ENCODE measurements around the gene SLC8A3.

Gene SLC8A3

DNA sequence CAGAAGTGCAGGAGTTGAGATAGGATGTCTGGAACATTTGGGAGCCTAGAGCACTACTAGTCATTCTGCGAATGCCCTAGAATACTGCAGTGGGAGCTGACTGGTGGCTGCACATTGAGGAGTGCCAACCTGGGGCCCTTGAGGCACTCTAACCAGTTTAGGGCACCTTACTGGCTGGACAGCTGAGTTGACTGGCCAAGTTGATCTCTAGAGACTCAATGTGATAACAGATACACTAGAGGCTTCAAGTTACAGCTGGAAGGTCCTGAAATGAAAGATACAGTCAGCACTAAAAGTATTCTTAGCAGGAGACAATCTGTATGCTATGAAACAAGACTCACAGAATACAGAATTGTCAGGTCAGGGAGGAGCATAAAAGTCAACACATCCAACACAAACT is 8.0 kb downstream of the SLC8A3 start:
- DNase-seq (ENCODE audit: low read depth in 1 of 2, low spot score in 1 of 2), result no peak

DNA sequence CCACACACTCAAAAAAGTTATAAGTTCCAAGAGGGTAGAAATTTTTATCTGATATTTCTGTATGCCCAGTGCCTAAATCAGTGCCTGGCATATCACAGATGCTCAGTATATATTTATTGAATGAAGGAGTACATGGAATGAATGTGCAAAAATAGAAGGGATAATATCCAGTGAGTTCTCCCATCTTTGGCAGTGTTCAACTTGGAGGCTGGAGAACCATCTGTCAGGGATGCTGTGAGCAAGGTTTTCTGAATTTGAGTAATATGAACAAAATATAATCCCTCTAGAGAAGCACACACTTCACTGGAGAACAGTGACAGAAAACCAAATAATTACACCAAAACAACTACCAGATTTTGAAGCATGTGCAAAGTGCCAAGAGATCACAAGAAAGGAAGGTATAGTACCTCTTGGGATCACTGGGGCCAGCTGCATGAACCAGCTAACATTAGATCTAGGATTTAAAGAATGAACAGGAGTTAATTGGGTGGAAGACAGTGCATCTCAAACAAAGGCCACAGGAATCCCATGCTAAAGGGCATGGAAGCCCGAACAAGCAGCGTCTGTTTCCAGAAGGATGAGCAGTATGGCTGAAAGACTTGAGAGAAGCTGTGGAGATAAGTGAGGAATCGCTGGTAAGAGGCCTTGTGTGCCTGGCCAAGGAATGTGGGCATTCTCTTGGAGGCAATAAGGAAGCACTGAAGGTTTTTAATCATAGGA is 11.5 kb downstream of the SLC8A3 start:
- DNase-seq (ENCODE audit: low read depth in 1 of 2, low spot score in 1 of 2), result no peak

DNA sequence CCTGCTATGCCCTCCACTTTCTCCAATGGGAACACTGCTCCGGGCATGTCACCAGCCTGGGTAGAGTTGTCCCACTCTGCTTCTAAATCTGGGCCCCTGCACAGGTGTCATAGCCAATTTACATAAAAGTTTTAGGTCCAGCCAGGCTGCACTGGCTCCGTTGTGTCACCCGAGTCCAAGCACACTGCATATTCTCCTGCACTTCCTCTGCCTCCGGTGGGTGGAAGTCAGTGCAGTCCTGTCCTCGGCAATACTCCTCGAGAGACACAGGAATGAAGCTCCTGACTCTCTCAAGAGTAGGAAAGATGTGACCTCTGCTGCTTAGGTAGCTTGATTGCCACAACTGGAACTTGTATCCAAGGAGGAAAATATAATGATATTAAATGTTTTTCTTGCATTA is 15.2 kb downstream of the SLC8A3 start:
- no peak for DNase-seq (ENCODE audit: low read depth in 1 of 2, low spot score in 1 of 2)

DNA sequence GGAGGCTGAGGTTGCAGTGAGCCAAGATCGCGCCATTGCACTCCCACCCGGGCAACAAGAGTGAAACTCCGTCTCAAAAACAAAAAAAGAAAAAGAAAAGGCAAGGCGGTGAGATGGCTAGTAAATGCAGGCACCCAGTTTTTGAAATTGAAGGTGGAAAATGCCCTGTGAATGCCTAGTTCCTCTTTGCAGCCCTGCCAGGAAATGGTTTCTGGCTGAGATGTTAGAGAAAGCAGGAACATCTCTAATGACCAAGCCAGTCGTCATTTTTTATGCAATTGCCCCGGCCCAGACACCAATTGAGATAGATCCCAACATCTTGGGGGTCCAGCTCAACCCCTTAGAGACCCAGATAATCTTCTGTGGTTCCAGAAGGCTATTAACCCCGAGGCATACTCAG is 17.0 kb downstream of the SLC8A3 start:
- no peak for DNase-seq (ENCODE audit: low read depth in 1 of 2, low spot score in 1 of 2)

DNA sequence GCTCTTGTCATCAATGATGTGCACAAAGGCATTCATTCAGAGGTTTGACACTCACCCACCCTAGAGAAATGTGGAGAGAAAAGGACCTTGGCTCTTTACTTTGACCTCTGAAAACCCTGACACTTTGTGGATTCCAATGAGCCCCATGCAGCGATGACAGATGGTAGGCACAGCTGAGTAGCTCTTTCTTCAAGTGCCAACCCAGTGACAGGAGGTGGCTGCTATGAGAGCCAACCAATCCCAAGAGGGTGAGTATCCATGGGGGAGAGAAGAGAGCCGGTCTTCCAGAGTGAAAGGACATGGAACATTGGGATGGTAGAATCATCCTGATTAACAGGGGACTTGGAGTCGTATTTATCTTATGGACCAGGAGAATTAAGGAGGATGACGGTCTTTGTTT is 17.8 kb downstream of the SLC8A3 start:
- no peak for DNase-seq (ENCODE audit: low read depth in 1 of 2, low spot score in 1 of 2)

DNA sequence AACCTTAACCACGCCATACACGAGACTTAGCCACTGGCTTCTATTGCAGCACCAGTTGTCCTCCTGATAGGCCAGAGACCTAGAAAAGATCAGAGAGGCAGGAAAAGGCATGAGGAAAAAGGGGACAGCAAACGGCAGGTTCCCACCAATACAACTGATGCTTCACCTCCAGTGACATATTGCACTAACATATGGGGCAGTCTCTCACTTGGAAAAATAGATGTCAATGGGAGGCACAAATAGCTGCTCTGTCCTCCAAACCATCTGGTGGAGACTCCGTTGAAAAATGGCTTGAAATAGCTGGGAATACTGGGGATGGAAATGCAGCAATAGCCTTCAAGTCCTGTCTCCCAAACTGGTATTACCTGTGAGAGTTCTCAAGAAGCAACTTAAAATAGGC is 20.3 kb downstream of the SLC8A3 start:
- no peak for DNase-seq (ENCODE audit: low read depth in 1 of 2, low spot score in 1 of 2)

DNA sequence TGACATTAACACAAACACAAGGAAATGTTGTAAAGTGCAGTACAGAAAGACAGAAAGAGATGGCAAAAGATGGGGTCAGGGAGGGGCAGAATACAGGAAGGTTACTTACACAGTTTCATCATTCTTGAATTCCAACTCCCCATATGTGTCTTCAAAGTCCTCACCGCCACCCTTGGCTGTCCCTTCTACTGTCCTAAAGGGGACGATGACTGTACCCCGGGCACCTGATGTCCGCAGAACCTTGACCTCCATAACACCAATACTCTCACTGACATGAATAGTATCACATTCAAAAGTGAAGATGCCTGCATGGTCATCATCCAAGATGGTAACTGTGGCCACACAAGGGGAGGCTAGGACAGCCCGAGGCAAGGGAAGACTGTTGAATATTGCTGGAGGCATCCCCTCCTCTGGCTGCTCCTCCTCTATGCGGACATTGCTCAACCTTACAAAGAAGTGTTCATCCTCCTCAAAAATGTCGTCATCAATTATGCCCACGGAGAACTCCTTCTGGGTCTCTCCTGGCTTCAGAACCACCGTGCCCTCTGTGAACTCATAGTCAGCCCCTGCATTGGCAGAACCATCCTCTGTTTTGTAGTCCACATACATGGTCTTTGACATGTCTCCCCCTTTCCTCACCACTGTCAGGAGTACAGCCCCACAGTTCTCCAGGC is 22.1 kb downstream of the SLC8A3 start:
- DNase-seq (ENCODE audit: low read depth in 1 of 2, low spot score in 1 of 2), result no peak

DNA sequence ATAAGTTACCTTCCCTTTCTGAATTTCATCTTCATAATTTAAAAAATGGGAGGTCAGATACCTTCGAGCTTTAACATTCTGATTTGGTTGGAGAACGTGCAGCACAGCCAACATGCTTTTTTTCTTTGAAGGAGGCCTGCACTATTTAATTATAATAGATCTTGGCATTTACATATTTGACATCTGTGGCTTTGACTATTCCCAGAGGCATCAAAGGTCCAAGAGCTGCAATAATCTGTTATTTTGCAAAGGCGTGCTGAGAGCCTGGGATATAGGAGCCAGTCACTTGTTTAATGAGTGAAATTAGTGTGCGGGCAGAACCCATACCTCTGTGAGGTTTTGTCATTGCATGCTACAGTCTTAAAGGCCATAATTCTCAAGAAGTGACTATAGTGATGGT is 26.4 kb downstream of the SLC8A3 start:
- DNase-seq (ENCODE audit: low read depth in 1 of 2, low spot score in 1 of 2), result no peak

DNA sequence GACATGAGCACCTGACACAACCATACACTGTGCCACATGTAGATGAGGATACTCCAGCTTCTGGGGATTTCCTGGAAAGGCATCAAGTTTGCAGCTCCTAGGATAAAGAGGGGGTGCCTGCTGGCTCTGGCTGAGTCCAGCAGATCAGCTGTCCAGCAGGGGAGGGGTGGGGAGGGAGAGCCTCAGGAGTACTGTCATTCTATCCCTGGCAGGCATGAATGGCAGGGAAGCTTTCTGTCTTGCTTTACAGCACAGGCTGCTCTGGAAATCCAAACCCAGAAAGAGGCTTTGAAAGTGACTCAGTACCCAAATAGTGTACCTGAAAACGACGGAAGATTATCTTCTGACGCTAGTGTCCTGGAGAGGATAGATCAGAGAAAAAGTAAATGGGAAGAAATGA is 32.2 kb downstream of the SLC8A3 start:
- DNase-seq (ENCODE audit: low read depth in 1 of 2, low spot score in 1 of 2), result no peak

DNA sequence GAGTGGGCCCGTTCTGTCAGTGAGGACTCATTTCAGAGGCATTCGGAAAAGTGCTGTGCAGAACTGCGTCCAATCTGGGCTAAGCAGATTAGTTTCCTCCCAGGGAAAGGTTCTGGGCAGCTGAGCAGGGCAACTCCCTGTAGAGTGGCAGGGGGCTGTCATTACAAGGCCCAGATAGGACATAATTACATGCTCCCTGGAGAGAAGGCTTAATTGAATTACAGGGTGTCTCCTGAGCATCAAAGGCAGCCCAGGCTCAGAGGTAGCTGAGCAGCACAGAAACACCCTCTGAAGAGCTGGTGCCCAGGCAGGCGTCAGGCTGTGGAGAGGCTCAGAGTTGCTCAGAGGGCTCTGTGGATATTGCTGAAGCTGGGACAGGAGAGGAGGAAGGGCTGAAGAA is 36.0 kb downstream of the SLC8A3 start:
- no peak for DNase-seq (ENCODE audit: low read depth in 1 of 2, low spot score in 1 of 2)

DNA sequence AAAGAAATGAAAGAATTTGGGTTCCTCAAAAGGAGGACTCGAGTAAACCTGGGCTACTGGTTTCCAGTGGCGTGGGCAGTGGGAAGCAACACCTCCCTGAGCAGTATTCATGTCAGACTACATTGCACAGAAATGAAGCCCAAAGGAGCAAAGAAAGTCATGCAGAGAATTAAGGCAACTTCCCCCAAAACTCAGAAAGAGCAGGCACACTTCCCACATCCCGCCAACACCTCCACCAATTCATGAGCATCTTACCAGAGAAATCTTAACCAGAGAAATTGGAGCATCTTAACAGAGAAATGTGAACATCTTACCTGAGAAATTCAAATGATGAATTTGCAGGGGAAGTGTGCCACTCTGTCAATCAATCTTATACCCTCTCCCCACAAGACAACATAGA is 36.7 kb downstream of the SLC8A3 start:
- DNase-seq (ENCODE audit: low read depth in 1 of 2, low spot score in 1 of 2), result no peak

DNA sequence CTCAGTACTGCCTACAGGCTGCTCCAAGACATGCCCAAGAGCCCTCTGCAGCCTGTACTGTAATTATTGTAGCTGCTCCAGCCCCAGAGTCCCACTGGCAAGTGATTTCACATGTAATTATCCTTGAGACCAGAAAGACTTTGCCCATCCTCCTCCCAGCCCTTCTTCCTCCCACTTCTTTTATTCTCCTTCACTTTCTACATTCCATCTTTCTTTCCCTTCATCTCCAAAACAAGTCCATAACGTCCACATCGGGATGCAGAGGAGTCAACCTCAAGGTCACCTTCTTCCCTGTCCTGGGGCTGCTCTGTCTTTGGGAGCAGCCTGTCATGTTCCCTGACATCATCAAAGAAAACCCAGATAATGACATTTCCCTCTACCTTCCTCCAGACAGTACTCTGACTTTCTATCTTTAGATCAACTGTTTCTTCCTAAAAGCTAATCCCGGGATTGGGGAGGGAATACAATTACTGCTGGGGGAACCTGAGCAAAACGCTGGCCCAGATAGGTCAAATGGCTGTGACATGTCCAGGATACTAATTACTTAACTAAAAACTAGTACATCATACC is 39.1 kb downstream of the SLC8A3 start:
- DNase-seq (ENCODE audit: low read depth in 1 of 2, low spot score in 1 of 2), result no peak

DNA sequence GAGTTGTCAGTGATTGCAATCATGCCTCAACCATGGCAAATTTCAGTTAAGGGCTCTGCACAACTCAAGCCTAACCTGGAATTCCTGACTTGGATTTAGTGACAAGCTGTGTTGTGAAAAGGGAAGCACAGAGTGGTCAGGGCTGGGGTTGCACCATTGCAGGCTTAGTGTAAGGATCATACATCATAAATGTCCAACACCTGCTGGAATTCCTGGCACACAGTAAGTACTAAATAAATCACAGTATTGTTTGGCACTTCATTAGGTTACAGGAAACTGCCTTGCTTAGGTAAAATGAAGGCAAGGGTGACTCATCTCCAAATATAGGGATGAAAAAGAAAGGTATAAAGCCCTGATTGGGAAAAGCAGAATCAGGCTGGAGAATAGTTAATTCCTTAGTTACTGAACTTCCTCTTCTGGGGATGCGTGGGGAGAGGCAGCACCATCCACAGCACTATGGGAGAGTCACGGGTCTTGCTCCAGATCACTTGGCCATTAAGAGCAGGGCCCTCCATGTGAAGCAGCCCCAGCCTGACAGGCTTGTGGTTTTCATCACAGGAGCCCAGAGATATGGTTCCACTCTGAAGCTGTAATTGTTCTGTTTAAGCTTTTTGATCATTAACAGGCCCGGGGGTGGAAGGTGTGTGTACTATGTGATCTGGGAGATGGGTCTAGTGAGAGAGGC is 39.7 kb downstream of the SLC8A3 start:
- DNase-seq (ENCODE audit: low read depth in 1 of 2, low spot score in 1 of 2), result no peak

DNA sequence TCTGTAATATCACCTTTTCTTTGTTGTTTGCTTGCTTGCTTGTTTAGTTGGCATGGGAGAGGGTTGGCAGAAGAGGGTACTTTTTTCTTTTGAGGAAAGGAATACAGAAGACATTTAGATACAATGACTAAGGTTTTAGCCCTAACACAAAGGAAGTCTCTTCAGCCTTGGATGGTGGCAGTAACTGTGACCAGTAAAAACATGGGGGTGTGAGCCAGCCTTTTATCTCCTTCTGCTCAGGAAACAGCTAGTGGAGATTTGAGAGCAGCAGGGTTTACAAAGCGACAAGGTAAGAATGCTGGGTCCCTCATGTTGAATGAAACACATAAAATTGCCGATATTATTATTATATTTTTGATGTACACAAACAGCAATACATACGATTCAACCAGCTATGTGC is 40.4 kb downstream of the SLC8A3 start:
- no peak for DNase-seq (ENCODE audit: low read depth in 1 of 2, low spot score in 1 of 2)

DNA sequence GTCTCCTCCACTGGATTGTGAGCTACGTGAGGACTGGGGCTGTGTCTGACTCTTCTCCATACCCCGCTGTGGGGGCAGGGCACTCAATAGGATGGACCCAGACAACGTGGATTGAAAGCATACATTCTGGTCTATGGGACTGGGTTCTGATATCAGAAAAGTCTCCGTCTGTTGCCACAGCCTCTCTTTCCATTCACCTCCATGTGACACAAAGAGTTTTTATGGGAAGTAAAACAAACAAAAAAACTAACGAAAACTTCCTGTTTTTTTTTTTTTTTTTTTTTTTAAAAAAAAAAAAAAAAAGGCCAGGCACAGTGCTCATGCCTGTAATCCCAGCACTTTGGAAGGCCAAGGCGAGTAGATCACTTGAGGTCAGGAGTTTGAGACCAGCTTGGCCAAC is 44.7 kb downstream of the SLC8A3 start:
- DNase-seq (ENCODE audit: low read depth in 1 of 2, low spot score in 1 of 2), result no peak

DNA sequence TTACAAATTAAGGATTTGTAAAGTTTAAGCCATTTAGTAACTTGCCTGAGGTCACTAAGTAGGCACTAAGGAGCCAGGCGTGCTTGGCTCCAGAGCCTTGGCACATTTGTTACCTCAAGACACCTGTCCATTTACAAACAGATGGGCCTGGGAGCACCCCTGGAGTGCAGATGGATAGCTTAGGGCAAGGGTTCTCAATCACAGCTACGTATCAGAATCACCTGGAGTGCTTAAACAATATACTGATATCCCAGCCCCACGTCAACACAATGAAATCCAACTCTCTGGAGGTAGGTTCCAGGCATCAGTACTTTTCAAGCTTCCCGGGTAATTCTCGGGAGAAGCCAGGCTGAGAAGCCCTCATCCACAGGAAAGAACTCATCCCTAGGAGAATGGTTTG is 45.4 kb downstream of the SLC8A3 start:
- DNase-seq (ENCODE audit: low read depth in 1 of 2, low spot score in 1 of 2), result no peak

DNA sequence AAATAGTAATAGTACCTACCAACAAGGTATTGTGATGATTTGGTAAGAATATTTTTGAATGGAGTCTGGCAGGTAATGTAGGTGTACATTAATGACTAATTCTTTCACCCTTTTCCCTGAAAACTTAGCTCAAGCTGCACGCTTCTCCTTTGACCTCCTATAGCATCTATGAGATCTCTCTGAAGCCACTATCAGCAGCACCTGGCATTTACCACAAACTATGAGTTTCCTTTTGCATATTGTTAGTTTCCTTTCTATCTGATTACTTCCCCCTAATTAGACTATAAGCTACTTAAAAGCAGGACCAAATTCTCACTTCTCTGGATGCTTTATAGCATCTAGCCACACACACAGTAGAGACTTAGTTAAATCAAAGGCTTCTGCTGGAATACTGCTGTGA is 48.1 kb downstream of the SLC8A3 start:
- DNase-seq (ENCODE audit: low read depth in 1 of 2, low spot score in 1 of 2), result no peak

DNA sequence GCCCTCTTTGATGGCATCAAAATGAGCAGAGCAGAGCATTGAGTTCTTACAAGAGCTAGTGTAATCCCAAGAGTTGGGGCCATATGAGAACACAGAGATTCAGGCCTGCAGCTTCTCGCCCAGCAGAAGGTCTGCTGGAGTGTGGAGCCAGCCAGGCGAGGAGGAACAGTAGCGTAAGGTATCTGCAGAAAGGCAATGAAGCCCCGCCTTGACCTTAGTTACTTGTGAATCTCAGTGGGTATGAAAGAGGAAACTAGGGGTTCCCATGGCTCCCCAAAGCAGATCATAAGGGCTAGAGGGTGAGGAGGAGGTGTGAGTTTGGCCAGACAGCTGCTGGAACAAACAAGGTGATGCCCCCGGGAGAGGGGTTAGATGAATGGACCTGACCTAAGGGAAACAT is 49.4 kb downstream of the SLC8A3 start:
- no peak for DNase-seq (ENCODE audit: low read depth in 1 of 2, low spot score in 1 of 2)

DNA sequence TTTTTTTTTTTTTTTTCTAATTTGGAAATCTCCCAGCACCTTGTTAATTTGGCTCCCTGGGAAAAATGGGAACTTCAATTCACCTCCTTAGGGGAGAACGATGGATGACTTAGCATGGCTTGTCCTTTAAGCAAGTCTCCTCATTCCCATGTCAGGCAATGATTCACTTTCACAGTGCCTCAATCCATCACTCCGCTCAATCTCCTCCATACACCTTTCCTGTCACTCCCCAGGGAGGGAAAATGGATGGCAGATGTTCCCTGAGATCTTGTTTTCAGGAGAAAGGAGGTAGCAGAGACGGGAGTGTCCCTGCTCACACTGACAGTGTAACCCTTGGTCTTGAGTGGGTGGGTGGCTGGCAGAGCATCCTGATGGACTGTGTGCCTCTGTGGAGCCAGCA is 51.0 kb downstream of the SLC8A3 start:
- DNase-seq (ENCODE audit: low read depth in 1 of 2, low spot score in 1 of 2), result no peak

DNA sequence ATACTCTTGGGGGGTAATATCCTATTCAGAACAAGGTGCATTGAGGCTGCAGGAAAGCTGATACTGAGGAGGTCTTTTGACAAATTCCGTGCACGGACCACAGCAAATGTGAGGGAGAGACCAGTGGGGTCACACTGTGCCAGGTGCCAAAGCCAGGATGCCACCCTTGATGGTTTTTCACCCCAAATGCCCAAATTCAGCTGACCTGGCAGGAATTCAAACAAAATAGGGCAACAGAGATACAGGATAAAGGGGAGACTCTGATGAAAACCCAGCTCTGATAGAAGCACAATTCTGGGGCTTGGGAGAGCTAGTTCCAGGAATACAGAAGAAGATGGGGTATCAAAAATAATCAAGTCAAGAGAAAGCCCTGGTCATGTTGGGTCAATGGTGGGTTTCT is 55.3 kb downstream of the SLC8A3 start:
- no peak for DNase-seq (ENCODE audit: low read depth in 1 of 2, low spot score in 1 of 2)

DNA sequence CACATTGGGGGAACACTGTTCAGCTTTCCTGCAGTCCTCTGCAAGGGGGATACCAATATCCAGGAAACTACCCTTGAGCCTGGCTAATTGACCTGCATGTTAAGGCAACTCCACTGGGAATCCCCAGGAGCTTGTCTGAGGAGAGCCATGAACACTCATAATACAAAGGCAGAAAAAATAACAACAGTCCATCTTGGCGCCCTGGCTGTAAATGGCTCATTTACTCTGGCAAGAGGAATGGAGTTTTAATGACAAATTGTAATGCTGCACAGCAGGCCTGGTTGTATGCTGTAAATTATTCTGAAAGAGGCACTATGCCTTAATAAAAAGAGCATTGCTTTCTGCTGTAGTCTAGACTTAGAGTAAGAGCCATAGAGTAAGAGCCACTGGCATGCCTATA is 58.3 kb downstream of the SLC8A3 start:
- DNase-seq (ENCODE audit: low read depth in 1 of 2, low spot score in 1 of 2), result no peak

DNA sequence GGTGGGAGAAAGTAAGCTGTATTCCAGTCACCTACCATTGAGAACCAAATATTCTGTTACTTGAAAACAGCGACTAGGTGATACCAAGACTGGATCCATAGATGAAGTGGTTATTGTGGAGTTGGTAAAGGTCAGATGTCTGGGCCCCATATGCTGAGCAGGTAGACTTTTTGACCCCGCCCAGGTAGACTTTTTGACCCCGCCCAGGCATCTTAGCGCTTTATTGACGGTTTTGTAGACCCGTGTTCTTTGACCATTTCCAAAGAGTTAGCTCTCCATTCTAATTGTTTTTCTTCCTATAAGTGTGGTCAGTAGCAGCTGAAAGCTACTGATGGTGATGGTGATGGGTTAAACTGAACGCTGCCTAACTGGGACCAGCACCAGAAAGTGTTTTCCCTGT is 61.6 kb downstream of the SLC8A3 start:
- no peak for DNase-seq (ENCODE audit: low read depth in 1 of 2, low spot score in 1 of 2)

All from stimulated activated CD4-positive, alpha-beta T cell treated with anti-CD3 and anti-CD28 coated beads, Interleukin-15, amount 100 ng/mL, for 1 hour (primary cell).